AG09319 (cell line): ENCODE measurements around the gene RHBG.

ENCODE experiments used
- DNase-seq: peaks from one replicate; pipeline ENCODE4 v3.0.0-alpha.2; 2010; ENCODE audit warnings: low read depth; ENCODE audit errors: extremely low read depth
- TF ChIP-seq, protein P1 (sequence below): IDR thresholded peaks from 2 replicates; pipeline ENCODE4 v1.5.1; 2011; ENCODE audit warnings: low read depth, mild to moderate bottlenecking, inconsistent platforms, low read length, moderate library complexity

The RHBG gene

DNA sequence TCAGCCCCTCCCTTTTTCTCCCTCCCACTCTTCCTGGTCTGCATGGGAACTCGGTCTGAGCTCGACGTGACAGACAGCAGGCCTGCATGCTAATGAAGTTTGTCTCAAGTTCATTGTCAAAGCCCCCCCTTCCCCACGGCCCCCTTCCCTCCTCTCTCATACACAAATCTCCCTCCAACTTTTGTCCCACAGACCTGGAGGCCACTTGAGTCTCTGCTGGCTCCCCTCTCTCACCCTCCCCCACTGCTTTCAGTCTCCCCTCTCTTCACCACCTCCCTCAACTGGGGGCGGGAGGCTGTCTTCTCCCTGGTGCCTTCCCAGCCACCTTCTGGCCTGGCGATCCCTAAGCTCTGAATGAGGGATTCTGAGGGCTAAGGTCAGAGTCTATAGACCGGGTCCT, 61.3 kb downstream of the RHBG start:
- DNase-seq: no peak
- TF ChIP-seq, protein P1, sequence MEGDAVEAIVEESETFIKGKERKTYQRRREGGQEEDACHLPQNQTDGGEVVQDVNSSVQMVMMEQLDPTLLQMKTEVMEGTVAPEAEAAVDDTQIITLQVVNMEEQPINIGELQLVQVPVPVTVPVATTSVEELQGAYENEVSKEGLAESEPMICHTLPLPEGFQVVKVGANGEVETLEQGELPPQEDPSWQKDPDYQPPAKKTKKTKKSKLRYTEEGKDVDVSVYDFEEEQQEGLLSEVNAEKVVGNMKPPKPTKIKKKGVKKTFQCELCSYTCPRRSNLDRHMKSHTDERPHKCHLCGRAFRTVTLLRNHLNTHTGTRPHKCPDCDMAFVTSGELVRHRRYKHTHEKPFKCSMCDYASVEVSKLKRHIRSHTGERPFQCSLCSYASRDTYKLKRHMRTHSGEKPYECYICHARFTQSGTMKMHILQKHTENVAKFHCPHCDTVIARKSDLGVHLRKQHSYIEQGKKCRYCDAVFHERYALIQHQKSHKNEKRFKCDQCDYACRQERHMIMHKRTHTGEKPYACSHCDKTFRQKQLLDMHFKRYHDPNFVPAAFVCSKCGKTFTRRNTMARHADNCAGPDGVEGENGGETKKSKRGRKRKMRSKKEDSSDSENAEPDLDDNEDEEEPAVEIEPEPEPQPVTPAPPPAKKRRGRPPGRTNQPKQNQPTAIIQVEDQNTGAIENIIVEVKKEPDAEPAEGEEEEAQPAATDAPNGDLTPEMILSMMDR: no peak

DNA sequence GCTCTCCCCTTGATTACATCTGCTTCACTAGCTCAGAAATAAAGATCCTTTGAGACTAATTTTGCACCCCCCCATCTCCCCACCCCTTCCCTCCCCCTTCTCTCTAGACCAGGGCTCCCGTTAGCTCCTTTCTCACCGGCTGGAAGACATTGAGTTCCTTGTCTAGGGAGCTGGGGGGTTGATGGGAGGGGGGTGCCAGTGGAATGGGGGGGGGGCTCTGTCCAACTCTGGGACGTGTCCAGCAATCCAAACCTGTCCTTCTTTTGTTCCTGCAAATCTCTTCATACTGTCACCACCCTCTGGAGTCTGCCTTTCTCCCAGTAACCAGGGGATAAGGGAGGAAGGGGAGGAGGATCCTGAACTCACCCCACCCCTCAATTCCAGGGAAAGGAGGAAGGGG, 61.9 kb downstream of the RHBG start:
- no peak for DNase-seq
- TF ChIP-seq, protein P1: no peak

DNA sequence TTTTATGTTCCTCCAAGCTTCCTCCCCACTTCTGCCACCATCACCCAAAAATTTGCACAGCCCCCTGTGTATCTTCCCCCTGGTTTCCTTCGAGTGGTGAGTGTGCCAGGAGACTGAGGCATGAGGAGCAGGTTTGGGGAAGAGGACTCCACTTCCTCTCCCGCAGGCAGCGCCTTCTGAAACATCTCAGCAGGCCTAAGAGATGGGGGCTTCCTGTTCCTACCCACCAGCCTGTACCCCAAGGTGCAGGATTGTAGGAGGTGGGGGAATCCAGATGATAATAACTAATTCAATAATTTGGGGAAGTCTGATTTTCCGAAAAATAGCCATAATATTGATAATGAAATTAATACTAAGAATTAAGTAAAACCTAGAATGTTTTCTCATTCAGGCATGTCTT, 62.4 kb downstream of the RHBG start:
- no peak for DNase-seq
- TF ChIP-seq, protein P1: no peak

DNA sequence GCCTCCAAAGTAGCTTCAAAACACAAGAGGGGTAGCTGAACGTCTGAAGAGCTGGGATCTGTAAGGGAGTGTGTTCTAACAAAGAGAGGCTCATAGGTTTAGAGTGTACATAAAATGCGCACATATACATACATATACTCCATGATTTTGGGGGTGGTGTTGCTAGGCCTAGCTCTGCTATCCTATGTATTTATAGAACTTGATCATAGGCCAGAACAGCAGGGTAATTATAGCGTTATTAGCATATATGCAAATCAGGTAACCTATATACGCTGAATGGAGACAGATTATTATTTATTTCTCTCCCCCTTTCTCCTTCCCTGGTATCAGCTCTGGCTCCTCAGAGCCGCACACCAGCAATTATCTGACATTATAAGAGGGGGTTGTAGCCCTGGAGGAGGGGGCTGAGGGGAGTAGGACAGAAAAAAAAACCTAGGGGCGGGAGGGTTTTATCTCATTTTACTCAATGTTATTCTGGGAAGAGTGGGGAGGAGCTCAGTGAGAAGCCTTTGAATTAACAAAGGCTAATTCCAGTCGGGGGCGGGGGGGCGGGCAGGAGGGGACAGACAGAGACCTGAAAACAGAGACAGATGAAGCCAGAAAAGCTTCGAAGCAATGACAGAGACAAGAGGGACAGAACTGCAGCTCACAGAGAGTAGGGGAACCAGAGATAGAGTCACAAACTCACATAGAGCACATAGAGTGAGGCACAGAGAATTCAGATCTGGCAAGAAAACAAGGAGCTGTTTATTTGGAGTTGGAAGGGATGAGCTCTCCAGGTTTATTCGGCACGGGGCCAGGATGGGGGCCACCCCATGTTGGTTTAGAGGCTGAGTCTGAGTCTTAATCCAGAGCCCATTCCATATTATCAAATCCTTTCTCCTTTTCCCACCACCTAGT, 63.0 kb downstream of the RHBG start:
- TF ChIP-seq, protein P1: no peak
- DNase-seq: no peak

DNA sequence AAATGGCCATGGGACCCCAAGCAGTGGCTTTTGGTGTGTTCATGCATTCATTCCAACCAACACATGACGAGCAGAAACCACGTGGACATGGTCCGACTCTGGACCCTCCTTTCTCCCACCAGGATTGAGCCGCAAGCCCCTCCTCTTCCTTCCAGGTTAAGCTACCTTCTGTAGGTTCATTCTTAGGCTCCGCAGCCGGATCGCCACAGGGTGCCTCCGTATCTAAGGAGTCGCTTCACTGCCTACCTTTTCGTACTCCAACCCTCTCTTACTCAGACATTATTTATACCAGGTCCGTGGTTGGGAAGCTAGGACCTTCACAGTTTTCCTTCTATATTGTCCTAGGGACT, 63.6 kb downstream of the RHBG start:
- TF ChIP-seq, protein P1: no peak
- no peak for DNase-seq

DNA sequence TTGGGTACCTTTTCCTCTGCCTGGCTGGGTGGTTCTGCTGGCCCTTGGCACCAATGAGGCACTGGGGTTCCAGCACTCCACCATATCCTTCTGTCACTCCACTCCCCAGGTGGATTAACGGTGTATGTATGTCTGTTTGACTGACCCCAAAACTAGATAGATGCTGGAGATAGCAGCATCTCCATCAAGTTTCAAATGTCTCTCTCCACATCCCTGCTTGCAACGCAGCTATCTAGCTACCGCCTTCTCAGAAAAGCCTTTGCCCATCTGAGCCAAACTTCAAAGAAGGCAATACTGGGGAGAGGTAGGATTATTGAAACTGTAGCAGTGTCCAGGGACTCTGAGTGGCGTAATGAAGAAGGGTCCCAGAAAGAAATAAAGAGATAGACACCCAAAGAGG, 64.0 kb downstream of the RHBG start:
- TF ChIP-seq, protein P1: no peak
- DNase-seq: no peak

DNA sequence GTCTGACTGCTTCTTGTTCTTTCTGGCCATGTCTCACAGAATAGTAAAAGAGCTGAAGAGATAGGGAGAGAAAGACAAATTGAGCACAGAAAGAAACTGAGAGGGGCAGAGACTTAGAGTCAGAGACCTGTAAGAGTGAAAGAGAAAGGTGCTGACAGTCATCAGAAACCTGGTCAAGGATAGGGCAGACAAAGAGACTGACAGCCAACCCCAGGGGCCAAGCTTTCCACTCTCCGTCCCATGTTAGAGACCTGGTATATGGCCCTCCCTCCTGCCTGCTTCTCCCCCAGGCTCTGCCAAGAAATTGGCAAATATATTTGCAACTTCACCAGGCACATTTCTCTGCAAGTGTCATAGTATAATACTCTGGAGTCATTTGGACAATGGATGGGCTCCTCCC, 64.6 kb downstream of the RHBG start:
- no peak for DNase-seq
- TF ChIP-seq, protein P1: no peak
